IPS DF 6.9 (cell line): ENCODE data around the gene PLA1A.

Source experiments
- DNase-seq: peaks from one replicate; pipeline ENCODE4 v3.0.0-alpha.2; 2013; ENCODE audit warnings: low read depth, low spot score
- H3K27ac ChIP-seq: one replicate; pipeline ENCODE4 v1.5.1; 2013; ENCODE audit warnings: low read length, control low read depth
- H3K27me3 ChIP-seq: 2 replicates; pipeline ENCODE4 v1.6.1; 2013; ENCODE audit warnings: mild to moderate bottlenecking, low read length; ENCODE audit not compliant: control insufficient read depth, insufficient read depth
- H3K36me3 ChIP-seq: 2 replicates; pipeline ENCODE4 v1.6.1; 2013; ENCODE audit warnings: low read length; ENCODE audit not compliant: control insufficient read depth, insufficient read depth
- H3K4me1 ChIP-seq: 2 replicates; pipeline ENCODE4 v1.6.1; 2013; ENCODE audit warnings: low read length; ENCODE audit not compliant: control insufficient read depth, insufficient read depth
- H3K4me3 ChIP-seq: 2 replicates; pipeline ENCODE4 v1.5.1; 2013; ENCODE audit warnings: mild to moderate bottlenecking, low read length
- H3K9me3 ChIP-seq: 2 replicates; pipeline ENCODE4 v1.6.1; 2013; ENCODE audit warnings: low read length, inconsistent platforms; ENCODE audit not compliant: control insufficient read depth, insufficient read depth
- WGBS: extraction: QIAGEN DNeasy Blood & Tissue Kit; methylation state at CpG from one replicate; pipeline ENCODE4 v1.1.7; 2013; ENCODE audit warnings: mixed read lengths, missing lambda C conversion rate; ENCODE audit not compliant: insufficient read length, insufficient coverage; 5-methylcytosine and 5-hydroxymethylcytosine counted together

Gene PLA1A

GRCh38 chr3:119625451-119626153 lies 27.9 kb downstream of the PLA1A start:
- H3K27ac ChIP-seq = no peak overlapping the region
- no peaks in the 10 kb centered on the region for H3K9me3 ChIP-seq
- H3K27me3 ChIP-seq = no peaks in the 10 kb centered on the region
- WGBS = no CpG with 5 or more reads among the region's 8 CpGs
- no peaks in the 10 kb centered on the region for H3K36me3 ChIP-seq
- H3K4me3 ChIP-seq = no peak overlapping the region
- no peaks in the 10 kb centered on the region; the same call in 1 of the 2 replicates for H3K4me1 ChIP-seq
- DNase-seq = no peak

GRCh38 chr3:119626196-119626595 lies 28.5 kb downstream of the PLA1A start:
- Histone ChIP-seq H3K27me3 (no peaks in the 10 kb centered on the region), H3K36me3 (no peaks in the 10 kb centered on the region), H3K4me1 (no peaks in the 10 kb centered on the region; the same call in 1 of the 2 replicates), H3K4me3 (no peak overlapping the region), H3K27ac (no peak overlapping the region), H3K9me3 (no peaks in the 10 kb centered on the region)
- no CpG with 5 or more reads among the region's 1 CpG for WGBS
- no peak for DNase-seq

GRCh38 chr3:119627461-119627860 lies 29.8 kb downstream of the PLA1A start:
- Histone ChIP-seq H3K4me3 (no peak overlapping the region), H3K27ac (no peak overlapping the region), H3K27me3 (no peaks in the 10 kb centered on the region), H3K36me3 (no peaks in the 10 kb centered on the region), H3K4me1 (no peaks in the 10 kb centered on the region; the same call in 1 of the 2 replicates), H3K9me3 (no peaks in the 10 kb centered on the region)
- no peak for DNase-seq
- no CpG with 5 or more reads among the region's 8 CpGs for WGBS

- Histone ChIP-seq H3K27me3 (no peaks in the 10 kb centered on the region), H3K4me1 (no peaks in the 10 kb centered on the region; the same call in 1 of the 2 replicates), H3K9me3 (no peaks in the 10 kb centered on the region), H3K36me3 (no peaks in the 10 kb centered on the region), H3K27ac (no peak overlapping the region), H3K4me3 (no peak overlapping the region)
- DNase-seq = no peak
- WGBS = no CpG with 5 or more reads among the region's 4 CpGs
These were observed 30.7 kb downstream of the PLA1A start for GRCh38 chr3:119628390-119628789.

GRCh38 chr3:119628816-119629445 lies 31.2 kb downstream of the PLA1A start:
- H3K4me3 ChIP-seq = no peak overlapping the region
- no peak for DNase-seq
- no CpG with 5 or more reads among the region's 1 CpG for WGBS

GRCh38 chr3:119630128-119630879 lies 32.6 kb downstream of the PLA1A start:
- H3K36me3 ChIP-seq = no peaks in the 10 kb centered on the region
- no peaks in the 10 kb centered on the region; the same call in 1 of the 2 replicates for H3K4me1 ChIP-seq
- no peak for DNase-seq
- no CpG with 5 or more reads among the region's 8 CpGs for WGBS
- H3K27ac ChIP-seq = no peak overlapping the region
- no peaks in the 10 kb centered on the region for H3K9me3 ChIP-seq
- H3K4me3 ChIP-seq = no peak overlapping the region
- no peaks in the 10 kb centered on the region for H3K27me3 ChIP-seq

More at GRCh38 chr3:119628816-119629445, 31.2 kb downstream of the PLA1A start:
- Histone ChIP-seq H3K4me1 (no peaks in the 10 kb centered on the region; the same call in 1 of the 2 replicates), H3K27ac (no peak overlapping the region), H3K9me3 (no peaks in the 10 kb centered on the region), H3K27me3 (no peaks in the 10 kb centered on the region), H3K36me3 (no peaks in the 10 kb centered on the region)

- DNase-seq = no peak
- no CpG with 5 or more reads among the region's 7 CpGs for WGBS
- Histone ChIP-seq H3K4me1 (no peaks in the 10 kb centered on the region; the same call in 1 of the 2 replicates), H3K36me3 (no peaks in the 10 kb centered on the region), H3K9me3 (no peaks in the 10 kb centered on the region), H3K27me3 (no peaks in the 10 kb centered on the region), H3K4me3 (no peak overlapping the region), H3K27ac (no peak overlapping the region)
These were observed 33.2 kb downstream of the PLA1A start for GRCh38 chr3:119630880-119631329.

GRCh38 chr3:119631516-119631915 lies 33.8 kb downstream of the PLA1A start:
- WGBS = no CpG with 5 or more reads among the region's 3 CpGs
- Histone ChIP-seq H3K4me1 (no peaks in the 10 kb centered on the region; the same call in 1 of the 2 replicates), H3K27ac (no peak overlapping the region), H3K36me3 (no peaks in the 10 kb centered on the region), H3K9me3 (no peaks in the 10 kb centered on the region), H3K4me3 (no peak overlapping the region), H3K27me3 (no peaks in the 10 kb centered on the region)
- no peak for DNase-seq

- no peaks in the 10 kb centered on the region; the same call in 1 of the 2 replicates for H3K4me1 ChIP-seq
- H3K36me3 ChIP-seq = no peaks in the 10 kb centered on the region
- WGBS = no CpG with 5 or more reads among the region's 4 CpGs
- DNase-seq = no peak
- no peaks in the 10 kb centered on the region for H3K27me3 ChIP-seq
- H3K27ac ChIP-seq = no peak overlapping the region
- H3K9me3 ChIP-seq = no peaks in the 10 kb centered on the region
- no peak overlapping the region for H3K4me3 ChIP-seq
These were observed 34.5 kb downstream of the PLA1A start for GRCh38 chr3:119632216-119632615.

- Histone ChIP-seq H3K27me3 (no peaks in the 10 kb centered on the region), H3K4me1 (no peaks in the 10 kb centered on the region; the same call in 1 of the 2 replicates), H3K27ac (no peak overlapping the region), H3K9me3 (no peaks in the 10 kb centered on the region), H3K36me3 (no peaks in the 10 kb centered on the region), H3K4me3 (no peak overlapping the region)
- WGBS = no CpG with 5 or more reads among the region's 4 CpGs
- DNase-seq = no peak
These were observed 35.1 kb downstream of the PLA1A start for GRCh38 chr3:119632829-119633228.
